ENCODE measurements around the gene CSTF2T.

CSTF2T gene

DNA sequence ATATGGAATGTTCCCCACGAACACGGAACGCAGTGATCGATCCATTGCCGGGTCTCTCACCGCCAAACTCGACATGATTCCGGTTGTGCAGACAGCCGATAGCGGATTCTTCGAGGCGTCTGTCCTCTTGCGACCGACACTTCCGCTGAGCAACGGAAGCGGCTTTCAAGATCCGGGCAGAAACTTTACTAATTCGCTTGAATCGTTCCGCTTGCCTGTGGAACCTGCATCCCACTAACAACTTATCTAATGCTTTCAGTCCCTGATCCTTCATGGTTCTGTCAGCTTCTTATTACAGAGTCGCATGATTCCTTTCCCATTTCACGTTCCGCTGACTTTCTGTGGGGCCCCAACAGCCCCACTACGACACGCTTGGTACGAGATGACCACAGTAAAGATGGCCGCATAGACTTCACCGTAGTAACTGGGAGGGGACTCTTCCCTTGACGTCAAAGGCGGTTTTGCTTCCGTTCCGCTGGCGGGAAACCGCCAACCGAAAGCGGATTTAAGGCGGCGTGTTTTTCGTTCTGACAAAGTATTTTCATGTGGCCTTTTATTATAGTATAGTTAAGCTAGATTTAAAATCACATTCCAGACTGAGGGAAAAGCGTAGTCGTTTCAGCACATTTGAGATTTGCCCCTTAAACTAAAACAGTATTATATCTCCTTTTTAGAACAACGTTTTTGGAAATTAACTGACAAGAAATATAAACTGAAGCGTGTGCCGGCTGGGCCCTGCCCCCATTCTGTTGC, at the start of gene CSTF2T:
Gene CSTF2T, minus strand, starts transcription at position 121 of the 753 bp plus-strand sequence. Its CDS starts 46 bp downstream, at position 75.
- DNase-seq, result peak; percentile 99

- DNase-seq, result no peak
Observed at GRCh38 chr10:51748959-51749358, 49.6 kb upstream of the CSTF2T start.

GRCh38 chr10:51747216-51747615, 47.8 kb upstream of the CSTF2T start:
- DNase-seq, result no peak

DNA sequence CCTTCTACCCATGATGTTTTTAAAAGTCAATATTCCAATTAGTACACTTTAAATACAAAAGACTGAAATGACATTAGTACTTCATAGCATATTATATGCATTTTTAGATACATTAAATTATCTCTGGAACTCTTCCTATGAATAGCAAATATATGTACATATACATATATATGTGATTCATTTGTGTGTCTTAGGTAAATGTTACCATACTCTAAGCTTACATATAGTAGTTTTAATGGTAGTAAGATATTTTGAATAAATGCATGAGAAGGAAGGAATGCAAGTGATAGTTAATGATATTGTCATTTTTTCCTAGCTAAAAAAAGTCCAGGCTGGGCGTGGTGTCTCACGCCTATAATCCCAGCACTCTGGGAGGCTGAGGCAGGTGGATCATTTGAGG, 46.0 kb upstream of the CSTF2T start:
- no peak for DNase-seq

- DNase-seq, result no peak
Observed at GRCh38 chr10:51744235-51745000, 45.0 kb upstream of the CSTF2T start.

DNA sequence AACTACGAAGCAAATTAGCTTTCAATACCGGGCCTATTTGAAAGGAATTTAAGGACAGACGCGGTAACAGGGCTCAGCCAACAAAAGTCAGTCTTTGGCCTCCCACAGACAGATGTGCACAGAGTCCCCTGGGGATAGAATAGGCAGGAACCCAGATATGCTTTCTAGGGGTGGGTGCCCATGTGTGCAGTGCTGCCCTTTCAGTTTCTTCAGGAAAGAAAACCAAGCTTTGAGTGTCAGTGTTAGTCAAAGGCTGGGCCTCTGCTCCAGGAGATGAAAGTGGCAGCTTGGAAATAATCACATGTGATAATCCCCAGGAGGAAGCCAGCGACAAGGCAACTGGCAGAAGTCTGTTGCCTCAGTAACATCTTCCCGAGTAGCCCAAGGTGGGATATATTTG, 43.8 kb upstream of the CSTF2T start:
- DNase-seq, result no peak

DNA sequence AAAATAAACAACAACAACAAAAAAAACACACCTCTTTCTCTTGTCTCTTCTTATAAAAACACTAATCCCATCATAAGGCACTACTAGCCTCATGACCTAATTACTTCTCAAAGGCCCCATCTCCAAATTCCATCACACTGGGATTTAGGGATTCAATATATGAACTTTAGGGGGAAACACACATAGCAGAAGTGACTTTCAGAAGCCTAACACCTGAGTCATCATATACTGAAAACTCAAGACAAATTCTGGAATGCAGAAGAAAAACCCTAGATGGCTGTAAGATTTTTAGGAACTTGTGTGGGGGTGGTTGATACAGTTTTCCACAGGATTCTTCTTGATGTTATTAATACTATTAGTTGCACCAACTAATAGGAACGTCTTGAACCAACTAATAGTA, 33.7 kb upstream of the CSTF2T start:
- no peak for DNase-seq

DNA sequence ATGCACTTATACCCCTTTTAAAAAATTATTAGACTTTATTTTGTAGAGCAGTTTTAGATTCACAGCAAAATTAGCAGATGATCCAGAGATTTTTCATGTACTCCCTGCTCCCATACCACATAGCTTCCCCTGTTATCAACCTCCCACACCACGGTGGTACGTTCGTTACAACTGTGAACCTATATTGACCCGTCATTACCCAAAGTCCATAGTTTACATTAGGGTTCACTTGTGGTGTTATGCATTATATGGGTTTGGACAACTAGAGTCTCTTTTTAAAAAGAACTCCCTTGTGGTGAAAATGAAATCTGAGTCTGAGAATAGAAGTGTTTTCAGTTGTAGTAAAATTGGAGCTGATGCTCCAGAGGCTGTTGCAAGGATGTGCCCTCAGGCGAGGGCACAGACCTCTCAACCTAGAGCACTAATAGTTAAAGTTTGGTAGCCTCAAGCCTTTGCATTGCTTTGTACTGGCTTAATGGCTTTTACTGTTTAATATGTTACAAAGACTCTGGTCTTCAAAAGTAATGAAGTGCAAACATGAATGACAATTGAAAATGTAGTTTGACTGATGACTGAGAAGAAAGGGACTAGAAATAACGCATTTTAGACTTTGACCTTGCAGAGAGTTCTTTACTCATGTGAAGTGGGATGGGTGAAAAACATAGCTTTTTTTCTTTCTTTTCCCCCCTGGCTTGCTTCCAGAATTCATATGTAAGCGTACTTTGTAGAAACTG, 30.6 kb upstream of the CSTF2T start:
- no peak for DNase-seq

- no peak for DNase-seq
Observed at GRCh38 chr10:51724038-51724437, 24.6 kb upstream of the CSTF2T start.

- no peak for DNase-seq
Observed at GRCh38 chr10:51718804-51719291, 19.5 kb upstream of the CSTF2T start.

DNA sequence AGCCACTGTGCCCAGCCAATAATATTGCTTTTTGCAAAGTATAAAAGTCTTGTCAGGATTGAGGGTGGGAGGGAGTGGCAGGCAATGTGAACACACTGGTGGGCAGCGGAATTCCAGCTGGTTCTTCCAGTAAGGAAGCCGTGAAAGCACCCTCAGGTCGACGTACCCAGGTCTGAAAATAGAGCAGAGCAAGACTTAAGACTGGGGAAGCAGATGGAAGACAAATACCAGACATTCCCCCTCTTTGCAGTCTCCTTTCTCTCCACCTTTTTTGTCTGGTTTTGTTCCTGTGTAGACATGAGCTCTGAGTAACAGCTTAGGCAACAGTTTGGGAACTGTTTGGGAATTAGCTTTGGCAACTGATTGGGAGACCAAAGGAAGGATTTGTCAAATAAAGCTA, 17.6 kb upstream of the CSTF2T start:
- no peak for DNase-seq

GRCh38 chr10:51711519-51711891, 12.1 kb upstream of the CSTF2T start:
- no peak for DNase-seq

GRCh38 chr10:51709324-51709972, 10.1 kb upstream of the CSTF2T start:
- no peak for DNase-seq

GRCh38 chr10:51708609-51709008, 9.2 kb upstream of the CSTF2T start:
- no peak for DNase-seq

DNA sequence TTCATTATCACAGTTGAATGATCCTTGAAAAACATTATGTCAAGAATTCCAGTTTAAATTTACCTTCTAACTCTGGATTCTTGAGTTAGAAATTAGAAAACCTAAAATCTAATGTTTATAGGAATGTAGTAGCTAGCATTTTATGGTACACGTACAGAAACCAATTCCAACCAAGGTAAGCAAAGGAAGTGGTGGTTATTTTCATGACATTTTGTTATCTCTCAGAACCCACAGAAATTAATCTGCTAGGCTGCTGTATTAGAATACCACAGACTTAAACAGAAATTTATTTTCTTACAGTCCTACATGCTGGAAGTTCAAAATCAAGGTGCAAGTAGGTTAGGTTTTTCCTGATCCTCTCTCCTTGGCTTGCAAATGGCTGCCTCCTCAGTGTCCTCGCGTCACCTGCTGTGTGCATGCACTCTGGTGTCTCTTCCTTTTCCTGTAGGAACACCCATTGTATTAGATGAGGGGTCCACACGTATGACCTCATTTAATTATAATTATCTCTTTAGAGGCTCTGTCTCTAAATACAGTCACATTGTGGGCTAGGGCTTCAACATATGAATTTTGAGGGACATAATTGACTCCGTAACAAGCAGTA, 8.5 kb upstream of the CSTF2T start:
- no peak for DNase-seq

- DNase-seq, result no peak
Observed at GRCh38 chr10:51707392-51707791, 8.0 kb upstream of the CSTF2T start.

GRCh38 chr10:51706225-51706624, 6.8 kb upstream of the CSTF2T start:
- DNase-seq, result no peak

DNA sequence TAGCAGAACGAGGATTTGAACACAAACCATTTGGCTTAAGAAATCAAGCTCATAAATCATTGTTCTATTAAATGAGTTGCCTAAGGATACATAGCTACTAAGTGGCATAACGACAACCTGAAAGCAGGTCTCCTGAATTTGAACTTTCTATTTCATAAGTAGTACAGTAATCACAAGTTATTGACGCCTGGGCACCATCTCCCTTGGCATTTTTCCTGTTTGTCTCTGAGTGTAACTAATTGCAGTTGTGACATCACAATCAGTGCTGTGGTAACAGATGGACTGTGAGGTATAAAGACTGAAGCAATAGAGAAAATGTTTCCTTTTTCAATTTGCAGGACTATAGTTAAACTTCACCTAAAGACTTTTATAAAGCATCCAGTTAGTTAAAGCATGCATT, 6.4 kb upstream of the CSTF2T start:
- no peak for DNase-seq

- no peak for DNase-seq
Observed at GRCh38 chr10:51700228-51700817, 928 bp upstream of the CSTF2T start.

DNA sequence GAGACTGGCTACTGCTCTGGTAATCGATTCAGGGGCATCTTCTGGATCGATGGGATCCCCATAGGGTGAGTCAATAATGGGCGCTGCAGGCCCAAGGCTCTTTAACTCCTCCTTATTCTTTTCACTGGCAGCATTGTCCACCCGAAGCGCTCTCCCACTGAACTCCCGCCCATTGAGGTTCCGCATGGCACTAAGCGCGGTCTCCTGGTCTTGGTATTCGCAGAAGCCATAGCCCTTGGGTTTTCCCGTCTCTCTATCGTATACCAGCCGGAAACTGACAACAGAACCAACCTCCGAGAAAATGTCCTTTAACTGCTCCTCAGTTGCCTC, 285 bp downstream of the CSTF2T start:
- no peak for DNase-seq

GRCh38 chr10:51698473-51699063, 827 bp downstream of the CSTF2T start:
- DNase-seq, result no peak

DNA sequence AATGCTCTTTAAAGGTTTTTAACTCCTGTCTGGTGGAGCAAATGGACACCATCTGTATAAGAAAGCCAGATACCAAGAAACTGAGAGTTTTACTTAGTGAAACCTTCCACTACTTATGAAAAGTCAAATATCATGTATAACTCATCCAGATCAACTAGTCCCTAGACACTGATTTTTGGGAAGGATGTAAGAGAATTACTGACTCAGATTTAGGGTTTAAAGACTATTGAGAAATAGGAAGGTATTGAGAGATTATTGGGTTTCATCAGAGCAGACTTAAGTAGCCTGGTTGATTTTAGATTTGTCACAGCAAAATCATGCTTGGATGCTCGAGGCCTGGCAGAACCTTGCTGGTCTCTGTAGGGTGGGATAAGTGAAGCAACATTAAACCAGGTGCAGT, 3.1 kb downstream of the CSTF2T start:
- DNase-seq, result no peak
